EH (cell line): Measurements from ENCODE around the gene KRTAP5-8.
"Not testable (repeated sequence)": the region's sequence is repeated elsewhere in the genome, so short reads cannot be mapped to it uniquely, and the experiment has no call there.

Experiments used
- DNase-seq: peaks from one replicate; pipeline ENCODE4 v3.0.0-alpha.2; 2015; ENCODE audit warnings: low read depth

The KRTAP5-8 gene, protein sequence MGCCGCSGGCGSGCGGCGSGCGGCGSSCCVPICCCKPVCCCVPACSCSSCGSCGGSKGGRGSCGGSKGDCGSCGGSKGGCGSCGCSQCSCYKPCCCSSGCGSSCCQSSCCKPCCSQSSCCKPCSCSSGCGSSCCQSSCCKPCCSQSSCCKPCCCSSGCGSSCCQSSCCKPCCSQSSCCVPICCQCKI

DNA sequence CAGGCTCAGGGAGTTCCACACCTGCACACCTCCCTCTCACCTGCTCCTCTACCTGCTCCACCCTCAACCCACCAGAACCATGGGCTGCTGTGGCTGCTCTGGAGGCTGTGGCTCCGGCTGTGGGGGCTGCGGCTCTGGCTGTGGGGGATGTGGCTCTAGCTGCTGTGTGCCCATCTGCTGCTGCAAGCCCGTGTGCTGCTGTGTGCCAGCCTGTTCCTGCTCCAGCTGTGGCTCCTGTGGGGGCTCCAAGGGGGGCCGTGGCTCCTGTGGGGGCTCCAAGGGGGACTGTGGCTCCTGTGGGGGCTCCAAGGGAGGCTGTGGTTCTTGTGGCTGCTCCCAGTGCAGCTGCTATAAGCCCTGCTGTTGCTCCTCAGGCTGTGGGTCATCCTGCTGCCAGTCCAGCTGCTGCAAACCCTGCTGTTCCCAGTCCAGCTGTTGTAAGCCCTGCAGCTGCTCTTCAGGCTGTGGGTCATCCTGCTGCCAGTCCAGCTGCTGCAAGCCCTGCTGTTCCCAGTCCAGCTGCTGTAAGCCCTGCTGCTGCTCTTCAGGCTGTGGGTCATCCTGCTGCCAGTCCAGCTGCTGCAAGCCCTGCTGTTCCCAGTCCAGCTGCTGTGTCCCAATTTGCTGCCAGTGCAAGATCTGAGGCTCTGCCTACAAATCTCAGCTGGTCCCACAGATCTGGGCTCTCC, at the start of gene KRTAP5-8:
Gene KRTAP5-8 (plus strand): TSS at position 49 of the 689 bp plus-strand sequence. CDS start 31 bp downstream, at position 80.
- DNase-seq = not testable (repeated sequence)

DNA sequence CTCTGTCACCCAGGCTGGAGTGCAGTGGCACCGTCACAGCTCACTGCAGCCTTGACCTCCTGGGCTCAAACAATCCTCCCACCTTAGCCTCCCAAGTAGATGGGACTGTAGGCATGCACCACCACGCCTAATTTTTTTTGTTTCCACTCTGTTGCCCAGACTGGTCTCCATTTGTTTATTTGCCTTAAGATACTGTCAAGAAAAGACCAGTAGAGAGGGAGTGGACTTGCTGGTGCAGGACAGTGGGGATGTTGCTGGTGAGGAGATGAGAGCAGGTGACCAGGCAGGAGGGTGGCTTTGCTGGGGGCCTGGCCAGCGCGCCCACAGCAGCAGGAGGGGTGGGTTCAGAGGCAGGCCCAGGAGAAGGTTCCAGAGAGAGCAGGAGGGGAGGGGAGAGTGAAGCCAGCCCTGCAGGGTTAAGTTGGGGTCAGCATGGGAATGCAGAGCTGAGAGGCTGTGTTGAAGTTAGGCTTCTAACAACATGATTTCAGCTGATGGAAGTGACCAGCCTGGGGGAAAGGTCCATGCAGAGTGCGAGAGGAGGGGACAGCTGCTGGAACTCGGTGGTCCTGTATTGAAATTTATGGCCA, 49.0 kb upstream of the KRTAP5-8 start:
- DNase-seq = no peak

DNA sequence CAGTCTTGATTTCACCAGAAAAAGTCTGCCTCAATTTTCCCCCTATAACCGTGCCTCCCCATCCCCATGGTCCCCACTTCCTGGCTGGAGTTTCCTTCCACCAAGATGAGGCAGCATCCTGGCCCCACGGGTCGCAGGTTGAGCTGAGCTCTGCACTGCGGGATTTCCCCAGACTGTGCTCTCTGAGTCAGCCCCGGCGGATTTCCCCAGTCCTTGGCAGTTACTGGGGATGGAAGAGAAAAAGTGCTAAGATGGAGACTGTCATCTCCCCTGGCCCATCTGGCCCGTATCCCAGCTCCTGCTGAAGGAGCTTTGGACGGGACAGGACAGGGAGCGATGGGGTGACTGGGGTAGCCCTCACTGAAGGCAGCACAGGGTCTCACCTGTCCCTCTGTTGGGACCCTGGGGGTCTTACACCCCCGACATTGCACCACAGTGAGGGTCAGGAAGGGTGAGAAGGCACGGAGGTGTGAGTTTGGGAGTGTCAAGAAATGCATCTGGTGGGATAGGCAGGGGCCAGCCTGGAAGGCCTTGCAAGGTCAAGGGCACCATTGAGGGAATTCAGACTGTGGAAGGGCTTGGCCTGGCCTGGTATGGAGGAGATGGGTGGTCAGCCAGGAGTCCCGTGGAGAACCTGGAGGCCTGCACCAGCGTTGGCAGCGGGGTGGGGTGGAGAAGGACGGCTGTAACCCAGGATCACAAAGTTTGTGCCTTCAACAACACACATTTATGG, 48.3 kb upstream of the KRTAP5-8 start:
- DNase-seq = peak; percentile 20

DNA sequence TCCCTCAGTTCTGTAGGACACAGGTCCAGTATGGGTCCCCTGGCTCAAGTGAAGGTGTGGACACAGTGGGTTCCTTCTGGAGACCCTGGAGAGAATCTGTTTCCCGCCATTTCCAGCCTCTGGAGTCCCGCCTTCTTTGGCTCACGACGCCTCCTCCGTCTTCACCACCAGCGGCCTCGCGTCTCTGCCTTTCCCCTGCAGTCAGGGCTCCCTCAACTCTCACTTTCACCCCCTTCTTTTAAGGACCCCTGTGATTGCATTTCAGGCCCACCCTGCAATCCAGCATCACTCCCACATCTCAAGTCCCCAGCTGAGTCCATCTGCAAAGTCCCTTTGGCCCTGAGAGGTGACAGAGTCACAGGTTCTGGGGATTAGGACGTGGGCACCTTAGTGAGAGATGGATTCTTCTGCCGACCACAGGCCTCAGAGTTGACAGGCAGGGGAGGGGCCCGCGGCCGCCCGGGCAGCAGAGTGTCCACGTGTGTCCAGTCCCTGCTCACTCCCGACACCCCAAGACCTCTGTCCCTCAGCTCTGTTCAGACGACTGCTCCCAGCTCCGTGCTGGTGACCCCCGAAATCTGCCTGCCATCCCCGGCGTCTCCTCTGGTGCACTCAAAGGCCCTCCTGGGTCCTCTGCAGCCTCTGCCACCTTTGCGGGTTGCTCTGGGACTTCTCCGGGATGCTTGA, 47.6 kb upstream of the KRTAP5-8 start:
- no peak for DNase-seq

DNA sequence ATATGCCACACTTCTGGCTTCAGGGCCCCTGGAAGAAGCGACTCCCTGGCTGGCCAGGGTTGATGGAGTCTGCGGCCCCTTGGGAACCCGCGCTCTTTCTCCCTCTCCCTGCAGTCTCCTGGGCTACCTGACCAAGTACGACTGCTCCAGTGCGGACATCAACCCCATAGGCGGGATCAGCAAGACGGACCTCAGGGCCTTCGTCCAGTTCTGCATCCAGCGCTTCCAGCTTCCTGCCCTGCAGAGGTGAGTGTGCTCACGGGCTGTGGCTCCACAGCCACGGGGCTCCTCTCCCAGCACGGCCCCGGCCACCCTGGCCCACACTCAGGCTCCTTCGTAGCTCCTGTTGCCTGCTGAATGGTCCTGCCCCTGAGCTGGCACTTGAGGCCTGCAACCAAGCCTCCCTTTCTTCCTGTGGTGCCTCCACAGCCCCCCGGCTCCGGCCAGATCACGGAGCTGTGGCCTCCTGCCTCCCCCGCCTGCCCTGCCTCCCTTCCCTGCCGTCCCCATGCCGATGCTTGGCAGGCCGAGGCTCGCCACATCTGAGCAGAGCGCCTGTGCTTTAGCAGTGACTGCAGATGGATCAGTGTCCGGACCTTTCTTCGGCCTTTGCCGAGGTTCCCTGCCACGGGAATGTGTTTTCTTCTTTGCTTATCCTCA, 47.0 kb upstream of the KRTAP5-8 start:
- no peak for DNase-seq

DNA sequence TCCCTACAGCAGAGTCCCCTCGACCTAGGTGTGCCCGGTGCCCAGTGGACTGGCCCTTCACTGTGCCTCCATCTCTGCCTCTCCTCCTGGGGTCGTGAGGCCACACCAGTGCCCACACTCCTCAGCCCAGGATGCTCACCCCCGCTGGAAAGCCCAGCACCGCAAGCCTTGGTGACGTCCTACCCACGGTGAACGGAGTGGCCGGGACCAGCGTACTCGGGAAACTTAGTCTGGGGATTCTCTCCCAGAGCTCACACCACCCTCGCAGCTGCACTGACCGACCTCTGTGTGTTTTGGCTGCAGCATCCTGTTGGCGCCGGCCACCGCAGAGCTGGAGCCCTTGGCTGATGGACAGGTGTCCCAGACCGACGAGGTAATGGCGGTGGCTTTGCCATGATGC, 46.3 kb upstream of the KRTAP5-8 start:
- no peak for DNase-seq

DNA sequence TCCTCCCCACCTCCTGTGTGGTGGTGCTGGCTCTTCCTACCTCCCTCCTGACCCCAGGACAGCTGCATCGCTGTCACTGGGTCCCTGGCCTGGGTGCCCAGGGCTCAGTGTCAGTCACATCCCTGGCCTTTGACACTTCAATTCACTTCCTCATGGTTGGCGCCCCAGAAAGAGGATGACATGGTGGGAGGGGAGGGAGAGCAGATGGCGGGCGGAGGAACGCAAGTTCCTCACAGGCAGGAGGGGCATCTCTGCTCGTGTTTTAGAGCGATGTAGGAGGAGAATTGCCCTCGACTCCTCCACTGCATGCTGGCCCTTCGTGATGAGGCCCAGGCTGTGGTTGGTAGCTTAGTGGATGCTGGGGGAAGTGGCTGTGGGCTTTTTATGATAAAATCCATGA, 45.9 kb upstream of the KRTAP5-8 start:
- DNase-seq = no peak

DNA sequence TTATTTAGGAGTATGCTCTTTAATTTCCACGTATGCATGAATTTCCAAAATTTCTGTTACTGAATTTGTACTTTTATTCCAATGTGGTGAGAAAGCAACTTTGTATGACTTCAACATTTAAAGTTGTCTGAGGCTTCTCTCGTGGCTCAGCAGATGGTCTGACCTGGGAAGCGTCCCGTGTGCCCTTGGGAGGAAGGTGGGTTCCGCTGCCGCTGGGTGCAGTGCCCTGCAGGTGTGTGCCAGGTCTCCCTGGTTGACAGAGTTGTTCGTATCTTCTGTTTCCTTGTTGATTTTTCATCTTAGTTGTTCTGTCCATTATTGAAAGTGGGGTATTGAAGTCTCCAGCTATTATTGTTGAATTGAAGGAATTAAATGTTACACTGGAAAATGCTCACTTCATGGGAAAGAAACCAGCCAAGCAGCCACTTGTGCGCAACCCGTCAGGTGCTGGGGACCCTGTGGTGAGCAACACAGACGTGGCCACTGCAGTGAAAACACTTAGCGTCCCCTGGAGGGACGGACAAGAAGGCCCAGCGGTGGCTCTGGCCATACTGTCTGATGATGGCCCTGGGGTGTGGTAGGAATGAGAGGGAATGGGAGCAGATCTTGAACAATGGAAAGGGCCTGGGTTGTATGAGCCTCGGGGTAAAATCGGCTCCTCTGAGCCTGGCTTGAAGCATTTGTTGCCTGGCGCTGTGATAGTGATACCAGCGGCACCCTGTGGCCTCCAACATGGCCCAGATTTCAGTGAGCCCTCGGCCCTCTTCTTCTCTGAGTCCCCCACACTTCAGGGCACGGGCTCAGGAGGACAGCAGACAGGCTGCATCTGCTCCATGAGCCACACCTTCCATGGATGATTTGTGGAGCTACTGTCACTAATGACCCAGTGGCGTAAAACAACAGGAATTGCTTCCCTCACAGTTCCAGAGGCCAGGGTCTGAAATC, 42.3 kb upstream of the KRTAP5-8 start:
- no peak for DNase-seq

DNA sequence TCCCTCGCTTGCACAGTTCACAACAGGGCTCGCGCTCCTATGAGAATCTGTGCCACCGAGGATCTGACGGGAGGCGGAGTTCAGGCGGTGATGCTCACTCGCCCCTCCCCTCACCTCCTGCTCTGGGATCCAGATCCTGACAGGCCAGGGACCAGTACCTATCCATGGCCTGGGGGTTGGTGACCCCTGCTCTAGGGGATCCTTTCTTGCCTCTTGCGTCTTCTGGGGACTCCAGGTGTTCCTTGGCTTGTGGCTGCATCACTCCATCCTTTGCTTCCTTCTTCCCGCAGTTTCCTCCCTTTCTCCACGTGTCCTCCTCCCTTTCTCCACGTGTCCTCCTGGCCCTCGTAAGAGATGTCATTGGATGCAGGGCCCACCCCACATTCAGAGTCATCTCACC, 41.4 kb upstream of the KRTAP5-8 start:
- DNase-seq = no peak

DNA sequence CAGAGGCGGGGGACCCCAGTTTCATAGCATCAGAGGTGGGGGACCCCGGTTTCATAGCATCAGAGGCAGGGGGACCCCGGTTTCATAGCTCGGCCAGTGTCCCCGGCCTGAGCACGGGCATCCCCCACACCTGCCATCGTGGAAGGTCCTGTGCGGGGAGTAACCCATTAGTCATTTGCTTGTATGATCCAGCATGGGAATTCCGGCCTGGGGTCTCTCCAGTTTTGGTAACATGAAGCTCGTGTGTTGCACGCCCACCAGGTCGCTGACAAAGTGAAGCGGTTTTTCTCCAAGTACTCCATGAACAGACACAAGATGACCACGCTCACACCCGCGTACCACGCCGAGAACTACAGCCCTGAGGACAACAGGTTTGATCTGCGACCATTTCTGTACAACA, 39.7 kb upstream of the KRTAP5-8 start:
- DNase-seq = no peak

DNA sequence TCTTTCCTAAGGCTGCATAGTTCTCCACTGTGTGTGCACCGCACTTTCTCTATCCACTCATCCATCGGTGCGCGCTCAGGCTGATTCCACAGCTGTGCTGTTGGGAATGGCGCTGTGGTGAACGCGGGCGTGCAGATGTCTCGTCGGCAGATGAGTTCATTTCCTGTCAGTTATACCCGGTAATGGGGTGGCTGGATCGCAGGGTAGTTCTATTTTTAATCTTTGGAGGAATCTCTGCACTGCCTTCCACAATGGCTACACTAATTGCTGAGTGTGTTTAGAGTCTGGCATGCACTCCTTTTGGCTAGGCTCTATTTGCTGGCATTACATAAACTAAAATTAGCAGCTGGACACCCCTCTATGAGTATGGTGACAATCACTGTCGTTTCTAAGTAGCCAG, 38.7 kb upstream of the KRTAP5-8 start:
- DNase-seq = no peak

DNA sequence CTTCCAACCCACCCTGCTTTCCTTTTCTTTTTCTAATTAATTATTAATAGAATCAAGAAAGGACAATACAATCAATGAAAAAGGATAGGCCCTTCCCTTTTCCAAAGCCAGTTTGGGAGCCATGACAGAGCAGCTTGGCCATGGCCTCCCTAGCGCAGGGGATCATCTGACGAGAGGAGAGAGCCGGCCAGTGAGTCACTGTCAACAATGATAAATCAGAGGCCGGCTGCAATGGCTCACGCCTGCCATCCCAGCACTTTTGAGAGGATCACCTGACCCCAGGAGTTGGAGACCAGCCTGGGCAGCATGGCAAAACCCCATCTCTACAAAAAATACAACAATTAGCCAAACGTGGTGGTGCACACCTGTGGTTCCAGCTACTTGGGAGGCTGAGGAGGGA, 38.3 kb upstream of the KRTAP5-8 start:
- no peak for DNase-seq

DNA sequence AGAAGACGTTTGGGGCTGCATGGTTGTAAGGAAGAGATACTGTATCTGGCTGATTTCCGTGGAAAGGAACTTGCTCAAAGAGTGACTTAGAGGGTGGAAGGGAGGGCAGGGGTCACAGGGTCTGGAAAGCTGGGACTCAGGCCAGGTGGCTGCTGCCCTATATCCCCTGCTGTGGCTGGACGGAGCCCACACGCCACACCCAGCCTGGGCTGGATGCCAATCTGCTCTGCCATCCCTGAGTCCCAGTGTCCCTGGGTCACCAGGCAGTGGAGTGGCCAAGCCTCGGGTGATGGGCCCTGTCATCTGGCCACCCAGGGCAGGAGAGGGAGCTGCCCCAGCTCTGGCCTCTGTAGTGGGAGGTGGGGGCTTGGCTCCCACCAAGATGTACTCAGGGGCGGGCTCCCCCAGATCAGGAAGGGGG, 37.2 kb upstream of the KRTAP5-8 start:
- no peak for DNase-seq

DNA sequence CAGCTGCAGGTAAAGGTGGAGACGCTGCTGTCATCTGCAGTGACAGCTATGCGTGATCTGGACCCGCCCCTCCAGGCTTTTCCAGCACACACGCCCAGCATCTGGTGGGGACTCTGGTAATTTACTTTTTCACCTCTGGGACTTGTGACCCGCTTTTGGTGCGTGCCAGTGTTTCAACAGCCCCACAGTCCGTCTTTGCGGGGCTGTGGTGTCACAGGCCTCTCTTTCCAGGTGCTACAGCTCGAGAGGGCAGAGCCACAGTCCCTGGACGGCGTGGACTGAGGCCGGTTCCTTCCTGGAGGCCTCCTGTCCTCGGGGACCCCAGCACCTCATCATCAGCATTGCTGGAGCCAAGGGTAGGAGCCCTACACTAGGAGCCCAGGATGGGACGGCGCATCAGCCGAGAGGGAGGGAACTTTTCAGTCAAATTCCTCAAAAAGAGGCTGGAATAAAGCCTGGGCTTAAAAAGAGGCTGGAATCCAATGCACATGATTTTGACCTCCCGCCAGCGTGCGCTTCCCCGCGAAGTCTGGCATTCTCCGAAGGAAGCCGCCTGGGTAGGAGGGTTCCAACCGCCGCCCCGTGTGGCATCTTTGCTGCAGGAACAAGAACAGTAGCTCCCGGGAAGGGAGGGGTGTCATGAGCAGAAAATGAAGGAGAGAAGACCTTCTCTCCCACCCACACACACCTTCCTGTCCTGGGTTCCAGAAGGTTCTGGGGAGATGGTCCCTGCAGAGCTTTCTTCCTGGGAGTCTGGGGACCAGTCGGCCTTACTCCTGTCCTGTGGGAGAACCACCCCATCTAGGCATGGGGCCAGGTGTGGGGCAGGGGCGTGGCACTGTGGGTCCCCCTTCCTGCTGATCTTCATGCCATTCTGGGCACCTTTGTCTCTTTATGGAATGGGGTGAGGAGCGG, 36.5 kb upstream of the KRTAP5-8 start:
- DNase-seq = no peak

DNA sequence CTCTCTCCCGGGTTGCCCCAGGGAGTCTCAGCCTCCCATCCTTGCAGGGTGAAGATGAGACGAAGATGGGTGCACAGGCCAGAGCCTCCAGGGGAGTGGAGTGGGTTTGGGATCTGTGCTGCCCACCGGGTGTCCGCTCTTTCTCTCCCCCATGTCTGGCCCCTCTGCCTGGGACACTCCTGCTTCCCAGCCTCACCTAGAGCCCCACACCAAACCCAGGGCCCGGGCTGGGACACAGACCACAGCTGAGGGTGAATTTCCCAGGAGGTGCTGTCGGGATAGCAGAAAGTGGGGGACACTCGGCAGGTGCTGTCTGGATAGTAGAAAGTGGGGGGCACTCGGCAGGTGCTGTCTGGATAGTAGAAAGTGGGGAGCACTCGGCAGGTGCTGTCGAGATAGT, 35.8 kb upstream of the KRTAP5-8 start:
- no peak for DNase-seq

DNA sequence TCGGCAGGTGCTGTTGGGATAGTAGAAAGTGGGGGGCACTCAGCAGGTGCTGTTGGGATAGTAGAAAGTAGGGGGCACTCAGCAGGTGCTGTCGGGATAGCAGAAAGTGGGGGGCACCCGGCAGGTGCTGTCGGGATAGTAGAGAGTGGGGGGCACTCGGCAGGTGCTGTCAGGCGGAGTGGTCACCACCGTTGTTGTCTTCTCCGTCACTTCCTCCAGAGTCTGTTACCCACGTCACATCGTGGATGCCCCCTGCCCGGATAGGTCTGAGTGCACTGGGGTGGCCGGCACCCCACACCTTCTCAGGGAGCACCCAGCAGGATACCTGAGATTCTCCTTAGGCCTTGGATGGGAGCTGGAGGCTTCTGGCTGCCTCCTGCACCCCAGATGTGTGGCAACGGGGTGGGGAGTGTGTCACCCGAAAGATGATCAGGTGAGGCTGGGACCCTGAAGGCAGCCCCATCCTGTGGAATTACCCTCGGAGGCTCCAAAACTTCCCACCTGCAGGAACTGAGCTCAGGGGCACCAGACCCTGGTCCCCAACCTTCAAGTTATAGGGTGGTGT, 34.9 kb upstream of the KRTAP5-8 start:
- no peak for DNase-seq

DNA sequence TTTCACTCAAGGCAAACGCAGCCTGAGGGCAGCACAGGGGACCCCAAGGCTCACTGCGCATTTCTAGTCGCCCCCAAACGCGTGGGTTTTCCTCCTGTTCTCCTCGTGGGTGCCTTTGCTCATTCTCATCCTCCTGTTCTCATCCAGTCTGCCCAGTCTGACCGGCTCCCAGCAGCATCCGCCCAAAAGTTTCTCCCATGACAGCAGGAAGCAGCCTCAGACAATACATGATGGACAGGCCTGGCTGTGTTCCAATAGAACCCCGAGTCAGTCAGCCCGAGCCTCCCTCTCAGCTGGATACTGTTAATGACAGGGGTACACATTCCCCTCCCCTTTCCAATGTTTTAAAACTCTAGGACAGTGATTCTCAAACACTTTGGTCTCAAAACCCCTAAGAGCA, 33.3 kb upstream of the KRTAP5-8 start:
- no peak for DNase-seq

DNA sequence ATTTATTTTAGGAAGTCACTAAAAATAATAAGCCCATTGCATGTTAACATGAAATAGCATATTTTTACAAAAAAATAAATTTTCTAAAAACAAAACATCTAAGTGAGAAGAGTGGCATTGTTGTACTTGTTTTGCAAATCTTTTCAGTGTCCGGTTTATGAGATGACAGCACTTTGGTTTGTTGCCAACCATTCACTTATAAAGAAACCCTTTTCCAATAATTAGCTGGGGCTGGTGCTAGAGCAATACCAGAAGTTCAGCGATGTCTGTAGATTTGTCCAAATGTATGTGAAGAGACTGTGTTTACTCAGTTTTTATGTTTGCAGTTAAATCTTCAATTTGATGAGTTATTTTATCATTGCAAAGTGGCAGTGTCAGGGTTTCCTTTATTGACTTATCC, 32.8 kb upstream of the KRTAP5-8 start:
- no peak for DNase-seq

DNA sequence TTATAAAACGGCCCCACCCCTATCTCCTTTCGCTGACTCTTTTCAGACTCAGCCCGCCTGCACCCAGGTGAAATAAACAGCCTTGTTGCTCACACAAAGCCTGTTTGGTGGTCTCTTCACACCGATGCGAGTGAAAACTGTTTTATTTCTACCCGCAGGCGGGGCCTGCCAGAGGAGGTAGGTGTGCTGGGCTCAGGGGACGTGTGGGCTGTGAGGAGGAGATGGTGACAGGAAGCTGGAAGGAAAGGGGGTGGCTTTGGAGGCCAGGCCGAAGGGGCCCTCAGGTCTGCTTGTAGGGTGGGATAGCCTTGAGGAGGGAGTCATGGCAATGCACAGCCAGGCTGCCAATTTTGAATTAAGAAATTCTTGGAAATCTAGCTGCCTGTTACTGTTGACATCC, 32.0 kb upstream of the KRTAP5-8 start:
- DNase-seq = no peak
